Kidney tubule cell (primary cell): ENCODE measurements around the gene HSDL2.
"Not testable (repeated sequence)": the region's sequence is repeated elsewhere in the genome, so short reads cannot be mapped to it uniquely, and the experiment has no call there.

Experiments
- DNase-seq: peaks from one replicate; pipeline ENCODE4 v3.0.0-alpha.2; 2018; ENCODE audit warnings: low spot score

Gene HSDL2

DNA sequence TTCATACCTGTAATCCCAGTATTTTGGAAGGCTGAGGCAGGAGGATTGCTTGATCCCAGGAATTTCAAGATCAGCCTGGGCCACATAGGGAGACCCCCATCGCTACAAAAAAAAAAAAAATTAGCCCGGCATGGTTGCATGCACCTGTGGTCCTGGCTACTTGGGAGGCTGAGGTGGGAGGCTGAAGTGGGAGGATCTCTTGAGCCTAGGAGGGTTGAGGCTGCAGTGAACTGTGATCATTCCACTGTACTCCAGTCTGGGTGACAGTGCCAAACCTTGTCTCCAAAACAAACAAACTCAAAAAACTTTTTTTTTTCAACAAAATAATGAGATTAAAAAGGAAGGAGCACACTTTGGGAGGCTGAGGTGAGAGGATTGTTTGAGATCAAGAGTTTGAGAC lies 120.9 kb downstream of the HSDL2 start:
- no peak for DNase-seq

DNA sequence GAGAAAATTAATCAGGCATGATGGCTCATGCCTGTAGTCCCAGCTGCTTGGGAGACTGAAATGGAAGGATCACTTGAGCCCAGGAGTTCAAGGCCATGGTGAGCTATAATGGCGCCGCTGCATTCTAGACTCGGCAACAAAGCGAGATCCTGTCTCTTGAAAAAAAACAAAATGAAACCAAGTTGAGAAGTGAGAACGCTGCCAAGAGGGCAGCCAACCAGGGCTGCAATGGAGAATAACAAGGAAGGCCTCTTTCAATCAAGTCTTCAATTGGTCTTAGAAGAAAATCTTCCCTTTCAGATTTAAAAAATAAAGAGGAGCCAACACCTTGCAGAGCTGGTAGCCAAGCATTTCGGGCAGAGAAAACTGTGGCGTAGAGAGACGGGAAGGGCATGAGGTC lies 121.4 kb downstream of the HSDL2 start:
- no peak for DNase-seq

- no peak for DNase-seq
These were observed 122.5 kb downstream of the HSDL2 start for GRCh38 chr9:112502175-112502946.

DNA sequence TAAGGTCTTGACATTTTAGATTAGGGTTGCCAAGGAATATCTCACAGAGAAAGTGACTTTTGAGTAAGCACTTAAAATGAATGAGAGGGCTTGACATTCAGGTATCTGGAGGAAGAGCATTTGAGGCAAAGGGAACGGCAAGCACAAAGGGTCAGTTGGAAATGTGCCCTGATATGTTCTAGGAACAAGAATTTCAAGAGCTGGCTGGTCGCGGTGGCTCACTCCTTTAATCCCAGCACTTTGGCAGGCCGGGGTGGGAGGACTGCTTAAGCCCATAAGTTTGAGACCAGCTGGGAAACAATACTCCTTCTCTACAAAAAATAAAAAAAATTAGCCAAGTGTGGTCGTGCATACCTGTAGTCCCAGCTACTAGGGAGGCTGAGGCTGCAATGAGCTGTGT lies 123.3 kb downstream of the HSDL2 start:
- DNase-seq: no peak

DNA sequence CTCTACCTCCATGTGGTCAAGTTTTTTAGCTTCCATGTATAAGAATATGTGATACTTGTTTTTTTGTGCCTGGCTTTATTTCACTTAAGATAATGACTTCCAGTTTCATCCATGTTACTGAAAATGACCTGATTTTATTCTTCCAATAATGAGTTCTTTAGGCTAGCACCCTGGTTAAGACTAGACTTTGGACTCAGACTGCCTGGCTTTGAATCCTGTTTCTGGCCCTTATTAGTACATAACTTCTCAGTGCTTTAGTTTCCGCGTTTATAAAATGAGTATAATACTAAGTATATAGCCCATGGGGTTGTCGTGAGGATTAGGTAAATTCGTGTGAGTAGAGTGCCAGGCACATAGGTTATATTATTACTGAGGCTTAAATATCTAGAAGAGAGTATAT lies 125.2 kb downstream of the HSDL2 start:
- DNase-seq: no peak

DNA sequence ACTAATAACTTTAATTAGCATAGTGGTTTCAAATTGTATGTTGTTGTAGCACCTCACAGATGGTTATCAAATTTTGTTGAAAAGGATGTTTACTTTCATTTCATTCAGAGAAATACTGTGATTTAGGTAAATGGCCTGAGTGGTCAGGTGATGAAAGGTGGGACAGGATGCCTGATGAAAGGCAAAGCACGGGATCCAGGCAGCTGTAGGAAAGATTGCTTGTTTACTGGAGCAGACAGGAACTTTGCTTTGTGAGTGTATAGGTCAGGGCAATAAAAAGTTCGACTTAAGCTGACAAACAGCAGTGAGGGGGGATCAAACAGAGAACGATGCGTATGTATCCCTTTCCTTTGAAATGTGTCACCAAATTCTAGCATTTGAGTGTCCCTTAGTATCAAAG lies 125.7 kb downstream of the HSDL2 start:
- DNase-seq: no peak

GRCh38 chr9:112506571-112506970 lies 126.7 kb downstream of the HSDL2 start:
- DNase-seq: no peak

DNA sequence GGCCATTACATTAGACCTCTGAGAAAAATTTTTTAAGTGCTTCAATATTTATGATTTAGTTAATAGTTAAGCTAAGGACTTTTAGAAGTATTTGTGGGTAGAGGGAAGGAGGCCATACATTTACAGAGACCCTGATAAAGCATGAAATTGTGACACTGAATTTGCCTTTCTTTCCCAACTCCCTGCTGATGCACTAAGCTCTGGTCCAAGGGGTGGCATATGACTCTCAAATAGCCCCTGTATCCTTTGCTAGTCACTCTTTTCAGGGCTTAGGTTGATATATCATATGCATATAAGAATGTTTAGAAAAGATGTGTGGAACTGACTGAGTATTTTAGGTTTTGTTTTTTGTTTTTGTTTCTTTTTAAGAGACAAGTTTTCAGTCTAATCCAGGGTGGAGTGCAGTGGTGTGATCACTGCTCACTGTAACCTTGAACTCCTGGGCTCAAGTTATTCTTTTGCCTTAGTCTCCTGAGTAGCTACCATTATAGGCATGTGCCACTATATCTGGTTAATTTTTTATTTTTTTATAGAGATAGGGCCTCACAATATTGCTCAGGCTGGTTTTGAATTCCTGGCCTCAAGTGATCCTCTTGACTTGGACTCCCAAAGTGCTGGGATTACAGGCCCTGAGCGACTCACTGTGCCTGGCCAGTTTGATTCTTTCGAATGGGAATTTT lies 127.2 kb downstream of the HSDL2 start:
- no peak for DNase-seq

- no peak for DNase-seq
These were observed 128.5 kb downstream of the HSDL2 start for GRCh38 chr9:112508377-112508776.

GRCh38 chr9:112512377-112512776 lies 132.5 kb downstream of the HSDL2 start:
- not testable (repeated sequence) for DNase-seq

DNA sequence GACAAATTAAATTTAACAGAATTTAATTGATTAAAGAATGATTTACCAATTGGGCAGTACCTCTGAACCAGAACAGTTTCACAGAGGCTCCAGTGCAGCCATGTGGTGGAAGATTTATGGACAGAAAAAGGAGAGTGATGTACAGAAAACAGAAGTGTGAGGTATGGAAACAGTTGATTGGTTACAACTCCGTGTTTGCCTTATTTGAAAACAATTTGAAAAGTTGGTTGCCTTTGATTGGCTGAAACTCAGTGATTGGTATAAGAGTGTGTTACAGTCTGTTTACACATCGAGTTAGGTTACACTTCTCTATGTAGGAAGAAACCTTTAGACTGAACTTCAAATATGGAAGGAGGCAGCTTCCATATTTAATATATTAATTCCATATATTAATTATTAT lies 136.9 kb downstream of the HSDL2 start:
- no peak for DNase-seq

DNA sequence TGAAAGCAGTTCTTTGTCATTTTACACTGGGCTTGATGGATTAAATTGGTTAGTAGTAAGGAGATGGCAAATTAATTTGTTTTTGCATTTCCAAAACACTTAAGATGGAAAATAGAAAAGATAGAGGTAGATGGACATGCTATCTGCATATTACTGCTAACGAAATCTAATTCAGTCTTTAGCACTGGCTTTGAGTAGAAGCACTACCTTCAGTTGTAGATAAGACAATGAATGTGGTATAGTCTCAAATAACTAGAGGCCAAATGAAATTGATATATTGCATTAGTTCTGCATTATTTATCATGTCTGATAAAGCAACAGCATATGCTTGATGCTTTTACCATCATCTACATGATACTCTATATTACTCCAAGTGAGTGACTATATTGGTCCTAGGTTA lies 140.2 kb downstream of the HSDL2 start:
- no peak for DNase-seq

- DNase-seq: no peak
These were observed 140.7 kb downstream of the HSDL2 start for GRCh38 chr9:112520656-112521055.
